HG03460 (cell line): ENCODE measurements around the gene ZBTB7A.

Experiments
- ATAC-seq: cut with Tn5 transposase; IDR thresholded peaks from one replicate; pipeline ENCODE4 v1.9.1; 2021; ENCODE audit not compliant: unreplicated experiment

Gene ZBTB7A

DNA sequence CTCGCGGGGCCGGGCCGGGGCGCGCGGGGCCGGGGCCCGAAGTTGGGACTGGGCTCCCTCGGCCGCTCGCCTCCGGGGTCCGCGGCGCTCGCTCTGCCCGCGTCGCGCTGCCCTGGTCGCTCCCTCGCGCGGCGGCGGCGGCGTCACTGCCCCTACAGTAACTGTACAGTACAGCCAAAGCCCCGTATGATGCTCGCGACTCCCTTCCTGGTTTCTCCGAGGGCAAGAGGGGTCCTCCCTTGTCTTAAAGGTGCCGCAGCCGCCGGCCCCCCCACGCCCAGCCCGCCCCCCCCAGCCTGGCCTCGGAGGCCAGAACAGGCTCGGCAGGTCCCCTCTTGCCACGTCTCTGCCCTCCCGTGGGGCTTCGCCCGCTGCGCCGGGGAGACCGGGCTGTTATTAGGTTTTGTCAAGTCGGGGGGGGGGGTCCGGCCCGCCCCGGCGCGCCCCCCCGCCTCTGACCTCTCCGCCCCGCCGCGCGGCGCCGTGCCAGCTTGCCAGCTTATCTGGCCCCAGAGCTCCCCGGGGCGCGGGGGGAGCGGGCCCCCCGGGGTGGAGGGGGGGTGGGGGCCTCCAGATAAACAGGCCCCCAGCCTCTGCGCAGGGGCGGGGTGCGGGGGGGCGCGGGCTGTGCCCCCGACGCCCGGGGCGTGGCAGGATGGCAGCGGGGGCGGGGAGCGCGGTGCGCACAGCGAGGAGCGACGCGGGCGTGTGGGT lies at the start of gene ZBTB7A:
Gene ZBTB7A, minus strand, starts transcription at position 218 of the 714 bp plus-strand sequence. CDS start 11,667 bp downstream, outside the sequence.
- no peak for ATAC-seq

DNA sequence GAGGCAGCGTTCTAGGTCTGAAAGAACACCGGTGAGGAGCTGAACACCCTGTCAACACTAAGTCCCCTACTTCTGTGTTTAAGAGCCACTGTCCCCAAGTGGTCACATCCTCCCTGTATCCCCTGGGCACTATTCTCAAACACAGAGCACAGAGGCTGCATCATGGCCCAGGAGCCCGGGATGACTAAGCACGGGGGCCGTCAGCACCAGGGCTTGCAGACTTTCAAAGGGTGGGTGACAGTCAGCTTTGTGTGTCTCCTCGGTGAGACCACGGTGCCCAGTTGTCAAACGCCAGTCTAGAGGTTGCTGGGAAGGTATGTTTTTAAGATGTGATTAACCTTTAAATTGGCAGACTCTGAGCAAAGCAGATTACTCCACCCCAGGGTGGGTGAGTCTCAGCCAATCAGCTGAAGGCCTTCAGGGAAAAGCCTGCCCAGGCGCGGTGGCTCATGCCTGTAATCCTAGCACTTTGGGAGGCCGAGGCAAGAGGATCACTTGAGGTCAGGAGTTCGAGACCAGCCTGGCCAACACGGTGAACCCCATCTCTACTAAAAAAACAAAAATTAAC lies 49.2 kb upstream of the ZBTB7A start:
- no peak for ATAC-seq

DNA sequence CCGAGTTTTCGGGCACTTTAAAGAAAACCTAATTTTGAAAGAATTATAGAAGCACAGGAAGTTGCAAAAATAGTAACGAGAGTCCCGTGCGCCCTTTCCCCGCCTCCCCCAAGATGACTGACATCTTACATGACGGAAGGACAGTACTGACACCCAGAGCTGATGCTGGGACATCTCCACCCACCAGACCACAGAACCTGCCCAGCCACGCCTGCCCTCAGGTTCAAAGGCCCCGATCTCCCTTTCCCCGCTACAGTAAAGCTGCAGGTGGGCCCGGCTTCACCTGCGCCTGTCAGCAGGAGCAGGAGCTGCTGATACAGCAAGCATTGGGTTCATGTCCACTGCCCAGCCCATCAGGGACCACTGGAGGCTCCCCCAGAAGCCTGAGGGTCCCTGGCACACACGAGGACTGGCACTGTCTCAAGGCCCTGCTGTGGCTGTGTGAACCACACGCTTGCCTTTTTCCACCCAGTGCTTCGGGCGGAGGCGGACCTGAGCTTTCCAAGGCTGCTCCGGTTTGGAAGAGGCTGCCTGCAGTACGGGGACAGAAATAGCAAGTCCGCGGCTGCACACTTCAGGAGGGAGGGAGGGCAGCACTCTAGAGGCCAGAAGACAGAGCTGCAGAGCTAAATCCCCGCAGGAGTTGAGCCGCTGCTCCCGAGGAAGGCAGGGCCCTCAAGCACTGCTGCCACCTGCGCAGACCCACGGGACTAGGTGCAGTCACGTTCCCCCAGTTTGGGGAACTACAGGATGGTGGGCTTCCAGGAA lies 48.5 kb upstream of the ZBTB7A start:
- ATAC-seq, result peak; percentile 79

DNA sequence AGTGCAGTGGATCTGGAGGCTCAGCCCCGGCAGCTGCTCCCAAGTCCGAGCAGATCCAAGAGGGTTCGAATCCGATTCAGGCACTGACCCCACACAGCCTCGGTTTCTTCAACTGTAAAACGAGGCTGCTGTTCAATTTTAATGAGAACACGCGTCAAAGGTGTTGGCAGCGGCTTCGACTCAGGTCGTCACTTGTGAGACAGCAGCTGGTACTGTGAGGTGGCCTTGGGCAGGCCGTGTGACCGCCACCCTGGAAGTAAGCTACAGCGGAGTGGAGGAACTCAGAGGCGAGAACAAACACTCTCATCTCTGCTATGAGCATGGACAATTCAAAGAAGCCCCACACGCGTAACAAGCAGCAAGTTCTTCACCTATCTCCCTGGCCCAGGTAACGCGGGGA lies 47.5 kb upstream of the ZBTB7A start:
- no peak for ATAC-seq

DNA sequence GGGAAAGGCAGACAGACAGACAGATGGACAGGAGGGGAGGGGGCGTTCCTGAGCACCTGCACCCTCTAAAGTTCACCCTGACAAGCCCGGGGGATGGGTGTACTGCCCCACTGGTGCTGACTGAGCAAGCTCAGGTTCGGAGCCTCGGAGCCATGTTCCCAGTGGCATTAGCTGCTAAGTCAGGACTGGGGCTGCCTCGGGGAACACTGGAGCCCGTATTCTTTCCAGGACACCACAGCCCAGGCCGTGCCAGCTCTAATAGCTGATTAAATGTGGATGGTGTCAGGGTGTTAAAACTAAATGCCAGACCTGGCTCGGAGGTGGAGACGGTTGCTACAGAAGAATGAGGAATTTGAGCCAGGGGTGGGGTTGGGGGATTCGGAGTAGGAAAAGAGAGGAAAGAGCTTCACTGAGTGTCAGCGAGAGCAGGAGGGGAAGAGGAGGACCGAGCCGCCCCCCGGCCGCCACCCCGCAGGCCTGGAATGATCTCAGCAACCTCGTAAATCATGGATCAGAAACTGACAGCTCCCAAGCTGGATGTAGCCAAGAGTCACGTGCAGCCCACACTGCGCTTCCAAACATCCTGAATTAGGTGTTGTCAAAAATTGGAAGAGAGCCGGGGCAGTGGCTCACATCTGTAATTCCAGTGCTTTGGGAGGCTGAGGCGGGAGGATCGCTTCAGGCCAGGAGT lies 46.8 kb upstream of the ZBTB7A start:
- no peak for ATAC-seq

DNA sequence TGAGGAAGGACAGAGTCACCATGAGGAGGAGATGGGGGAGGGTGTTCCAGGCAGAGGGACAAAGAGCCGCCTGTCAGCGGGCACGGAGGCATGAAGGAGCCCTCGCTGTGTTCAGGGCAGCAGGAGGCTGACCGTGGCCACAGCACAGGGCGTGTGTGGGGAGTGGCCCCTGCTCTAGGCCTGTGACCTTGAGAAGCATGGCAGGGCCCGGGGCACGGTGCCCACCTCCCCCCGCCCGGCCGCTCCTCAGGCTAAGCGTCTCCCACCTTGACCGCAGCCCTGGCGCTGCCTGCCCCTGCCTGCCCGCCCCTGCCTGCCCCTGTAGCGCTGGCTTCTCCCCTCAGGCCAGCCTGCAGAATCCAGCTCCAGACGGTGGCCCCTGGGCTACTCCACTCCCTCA lies 45.7 kb upstream of the ZBTB7A start:
- no peak for ATAC-seq

DNA sequence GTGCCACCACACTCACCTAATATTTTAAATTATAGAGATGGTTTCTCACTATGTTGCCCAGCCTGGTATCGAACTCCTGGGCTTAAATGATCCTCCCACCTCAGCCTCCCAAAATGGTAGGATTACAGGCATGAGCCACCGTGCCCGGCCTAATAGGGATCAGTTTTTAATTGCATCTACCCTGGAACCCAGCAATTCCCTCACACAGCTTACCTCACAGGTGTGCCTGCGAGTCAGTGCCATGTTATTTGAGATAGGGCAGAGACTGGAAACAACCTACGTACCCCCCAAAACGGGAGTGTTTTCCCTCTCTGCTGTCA lies 42.9 kb upstream of the ZBTB7A start:
- ATAC-seq, result no peak

DNA sequence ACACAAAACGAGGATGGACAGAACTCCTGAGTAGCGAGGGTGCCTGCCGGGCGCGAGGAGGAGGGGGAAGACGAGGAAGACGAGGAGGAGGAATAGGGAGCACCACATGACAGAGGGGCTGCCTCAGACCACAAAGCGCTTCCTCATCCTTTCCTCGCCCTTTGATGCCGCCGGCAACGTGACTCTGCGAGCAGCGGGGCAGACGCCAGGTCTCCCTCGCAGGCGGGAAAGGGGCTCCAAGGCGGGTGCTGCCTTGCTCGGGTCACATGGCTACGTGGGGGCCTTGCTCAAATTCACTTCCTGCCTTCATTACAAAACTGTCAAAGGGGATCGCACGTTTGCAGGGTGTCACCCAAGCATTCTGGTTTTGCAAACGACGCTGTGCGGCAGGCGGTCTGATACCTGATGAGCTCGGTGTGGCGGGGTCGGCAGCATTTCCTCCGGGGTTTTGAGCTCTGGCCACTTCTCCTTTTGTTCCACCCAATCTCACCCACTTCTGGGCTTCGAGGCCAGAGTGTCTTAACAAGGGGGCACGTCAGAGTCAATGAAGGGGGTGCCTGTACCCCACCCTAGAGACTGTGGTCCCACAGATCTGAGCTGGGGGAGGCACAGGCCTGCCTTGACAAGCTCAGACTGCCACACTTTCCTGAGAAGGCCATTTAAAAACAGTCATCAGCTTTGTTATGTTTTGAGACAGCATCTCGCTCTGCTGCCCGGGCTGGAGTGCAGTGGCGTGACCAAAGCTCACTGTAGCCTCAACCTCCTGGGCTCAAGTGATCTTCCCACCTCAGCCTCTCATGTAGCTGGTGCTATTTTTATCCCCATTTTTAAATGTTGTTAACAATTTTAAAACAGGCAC lies 42.3 kb upstream of the ZBTB7A start:
- peak; percentile 50 for ATAC-seq

DNA sequence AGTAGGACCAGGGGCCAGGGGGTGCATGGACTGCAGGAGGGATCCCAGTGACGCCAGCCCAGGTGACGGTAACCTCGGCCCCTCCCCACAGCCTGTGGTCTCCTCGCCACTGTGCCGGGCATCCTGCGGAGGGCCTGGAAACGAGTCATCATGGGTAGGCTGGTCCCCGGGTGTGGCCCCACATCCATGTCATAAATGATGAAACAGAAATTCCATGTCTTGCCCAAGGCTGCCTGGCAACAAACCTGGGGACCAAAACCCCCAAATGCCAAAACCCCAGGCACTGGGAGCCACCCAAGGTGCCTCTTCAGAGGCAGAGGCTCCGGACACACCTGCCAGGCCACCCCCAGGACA lies 36.4 kb upstream of the ZBTB7A start:
- ATAC-seq, result no peak

DNA sequence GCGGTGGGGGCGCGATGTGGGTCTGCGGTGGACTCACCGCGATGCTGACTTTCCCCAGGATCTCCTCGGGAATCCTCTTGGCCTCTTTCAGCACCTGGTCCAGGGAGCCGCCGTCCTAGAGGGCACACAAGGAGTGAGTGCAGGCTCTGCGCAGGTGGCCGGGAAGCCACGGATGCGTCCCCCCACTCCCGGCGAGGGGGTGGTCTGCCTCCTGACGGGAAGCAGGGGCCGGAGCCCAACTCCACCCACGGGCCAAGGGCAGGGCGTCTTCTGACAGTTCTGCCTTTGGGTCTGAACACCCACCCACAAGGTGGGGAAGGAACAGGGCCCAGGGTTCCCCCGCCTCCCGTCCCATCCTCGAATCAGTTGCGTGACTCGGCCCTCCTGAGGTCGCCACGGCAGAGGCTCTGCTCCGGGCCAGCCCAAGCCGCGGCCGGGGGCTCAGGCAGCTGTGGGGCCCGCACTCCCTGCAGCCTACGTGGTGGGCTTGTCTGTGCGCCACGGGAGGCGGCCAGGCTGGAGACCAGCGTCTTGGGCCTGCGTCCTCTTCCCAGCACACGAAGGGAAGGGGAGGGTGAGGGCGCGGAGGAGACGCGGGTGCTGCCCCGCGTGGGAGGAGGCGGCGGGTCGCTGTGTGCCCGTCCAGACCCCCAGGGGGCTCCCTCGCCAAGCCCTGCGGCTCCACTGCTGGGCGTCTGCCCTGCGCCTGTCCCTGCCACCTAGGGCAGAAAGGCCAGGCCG lies 35.8 kb upstream of the ZBTB7A start:
- ATAC-seq, result no peak

DNA sequence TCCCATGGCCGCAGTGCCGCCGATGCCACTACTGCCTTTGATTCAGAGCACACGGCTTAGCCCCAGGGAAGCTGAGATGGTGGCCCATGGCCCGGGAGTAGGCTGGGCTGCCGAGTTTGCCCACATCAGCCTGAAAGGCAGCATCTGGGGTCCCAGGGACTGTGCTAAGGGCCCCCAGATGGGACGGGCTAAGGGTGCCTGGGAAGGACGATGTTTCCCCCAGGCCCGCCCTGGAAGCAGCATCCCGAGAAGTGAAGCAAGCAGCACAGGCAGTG lies 34.7 kb upstream of the ZBTB7A start:
- no peak for ATAC-seq

DNA sequence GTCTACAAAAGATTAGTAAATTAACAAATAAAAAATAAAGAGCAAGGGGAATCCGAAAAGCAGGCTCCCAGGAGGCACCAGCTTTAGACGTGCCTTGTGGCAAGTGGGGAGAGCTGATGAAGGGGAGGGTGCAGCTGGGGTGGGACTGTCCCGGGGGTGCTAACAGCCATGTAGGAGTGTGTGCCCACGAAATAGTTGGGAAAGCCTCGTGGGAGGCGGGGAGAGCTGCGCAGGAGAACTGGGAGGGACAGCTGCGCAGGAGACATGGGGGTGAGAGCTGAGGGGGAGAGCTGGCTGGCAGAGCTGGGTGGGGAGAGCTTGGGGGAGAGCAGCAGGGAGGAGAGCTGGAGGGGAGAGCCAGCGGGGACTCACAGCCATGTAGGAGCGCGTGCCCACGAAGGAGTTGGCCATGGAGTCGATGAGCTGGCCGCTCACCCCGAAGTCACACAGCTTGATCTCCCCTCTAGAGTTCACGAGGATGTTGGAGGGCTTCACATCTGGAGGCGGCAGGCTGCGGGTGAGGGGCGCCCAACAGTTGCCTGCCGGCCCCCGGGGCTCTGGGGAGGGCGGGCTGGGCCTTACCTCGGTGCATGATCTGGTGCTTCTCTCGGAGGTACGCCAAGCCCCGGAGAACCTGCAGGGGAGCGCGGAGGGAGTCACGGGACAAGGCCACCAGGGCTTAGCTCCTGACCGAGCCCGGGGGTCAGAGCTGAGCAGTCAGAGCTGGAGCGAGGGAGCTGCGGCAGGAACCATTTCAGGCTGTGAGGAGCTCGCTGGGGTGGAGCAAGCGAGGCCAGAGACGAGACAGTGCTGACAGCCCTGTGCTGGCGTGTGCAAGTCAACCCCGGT lies 34.2 kb upstream of the ZBTB7A start:
- no peak for ATAC-seq

DNA sequence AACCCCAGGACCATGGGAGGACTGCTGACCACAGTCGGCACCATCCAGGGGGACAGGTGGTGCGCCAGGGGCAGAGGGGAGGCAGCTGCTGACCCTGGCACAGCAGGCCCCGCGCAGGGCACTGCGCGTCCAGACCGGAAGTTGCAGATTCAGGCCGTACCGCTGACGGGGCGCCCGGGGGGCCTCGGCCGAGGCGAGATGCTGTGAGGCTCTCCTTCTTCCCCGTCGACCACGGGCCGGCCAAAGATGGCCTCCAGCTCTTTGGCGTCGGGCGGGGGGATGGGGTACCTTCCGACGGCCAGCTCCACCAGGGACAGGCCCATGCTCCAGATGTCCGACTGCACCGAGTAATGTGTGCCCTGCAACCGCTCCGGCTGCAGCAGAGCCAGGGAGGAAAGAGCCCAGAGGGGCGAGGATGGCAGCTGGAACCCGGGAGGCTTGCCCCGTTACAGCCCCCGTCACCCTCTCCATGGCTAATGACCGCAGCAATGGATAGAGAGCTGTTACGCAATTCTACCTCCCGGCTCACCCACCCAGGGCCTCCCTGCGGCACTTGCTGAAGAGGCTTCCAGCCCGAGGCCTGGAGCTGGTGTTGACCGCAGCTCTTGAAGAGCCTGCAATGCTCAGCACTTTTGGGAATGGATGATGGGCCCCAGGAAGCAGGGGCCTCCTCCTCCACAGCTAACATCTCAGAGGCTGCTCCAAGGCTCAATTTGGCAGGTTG lies 32.5 kb upstream of the ZBTB7A start:
- ATAC-seq, result no peak

DNA sequence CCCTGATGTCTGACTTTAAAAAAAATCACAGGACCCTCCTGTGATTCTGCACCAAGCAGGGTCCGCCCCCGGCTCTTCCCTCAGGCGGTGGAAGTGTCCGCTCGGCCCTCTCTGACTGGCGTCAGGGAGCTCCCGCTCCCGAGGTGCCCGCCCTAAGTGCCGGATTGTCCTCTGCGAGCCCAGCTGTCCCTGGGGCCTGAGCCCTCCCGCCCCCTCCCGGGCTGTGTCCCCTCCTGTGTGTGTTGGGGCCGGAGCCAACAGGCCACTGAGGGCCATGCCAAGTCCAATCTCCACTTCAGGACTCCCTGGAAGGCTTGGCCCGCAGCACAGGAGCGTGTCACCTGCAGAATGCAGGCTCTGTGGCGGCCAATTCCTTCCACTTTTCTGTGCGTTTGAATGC lies 31.8 kb upstream of the ZBTB7A start:
- no peak for ATAC-seq

DNA sequence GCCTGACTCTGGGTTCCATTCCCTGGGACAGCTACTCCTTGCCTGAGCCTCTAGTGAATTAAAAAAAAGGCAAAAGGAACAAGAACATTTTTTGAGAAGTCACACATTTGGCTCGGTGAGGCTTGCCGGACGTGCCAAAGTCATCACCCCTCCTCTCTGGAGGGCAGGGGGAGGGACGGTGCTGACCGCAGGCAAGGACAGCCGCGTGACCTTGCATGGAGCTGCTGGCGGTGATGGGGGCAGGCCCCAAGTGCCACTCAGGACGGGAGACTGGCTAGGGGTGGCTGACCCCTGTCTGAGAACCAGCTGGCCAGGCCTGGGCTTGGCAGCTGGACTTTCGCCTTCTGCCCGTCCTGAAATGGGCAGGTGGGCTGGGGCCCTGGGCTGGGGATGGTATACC lies 30.8 kb upstream of the ZBTB7A start:
- no peak for ATAC-seq

DNA sequence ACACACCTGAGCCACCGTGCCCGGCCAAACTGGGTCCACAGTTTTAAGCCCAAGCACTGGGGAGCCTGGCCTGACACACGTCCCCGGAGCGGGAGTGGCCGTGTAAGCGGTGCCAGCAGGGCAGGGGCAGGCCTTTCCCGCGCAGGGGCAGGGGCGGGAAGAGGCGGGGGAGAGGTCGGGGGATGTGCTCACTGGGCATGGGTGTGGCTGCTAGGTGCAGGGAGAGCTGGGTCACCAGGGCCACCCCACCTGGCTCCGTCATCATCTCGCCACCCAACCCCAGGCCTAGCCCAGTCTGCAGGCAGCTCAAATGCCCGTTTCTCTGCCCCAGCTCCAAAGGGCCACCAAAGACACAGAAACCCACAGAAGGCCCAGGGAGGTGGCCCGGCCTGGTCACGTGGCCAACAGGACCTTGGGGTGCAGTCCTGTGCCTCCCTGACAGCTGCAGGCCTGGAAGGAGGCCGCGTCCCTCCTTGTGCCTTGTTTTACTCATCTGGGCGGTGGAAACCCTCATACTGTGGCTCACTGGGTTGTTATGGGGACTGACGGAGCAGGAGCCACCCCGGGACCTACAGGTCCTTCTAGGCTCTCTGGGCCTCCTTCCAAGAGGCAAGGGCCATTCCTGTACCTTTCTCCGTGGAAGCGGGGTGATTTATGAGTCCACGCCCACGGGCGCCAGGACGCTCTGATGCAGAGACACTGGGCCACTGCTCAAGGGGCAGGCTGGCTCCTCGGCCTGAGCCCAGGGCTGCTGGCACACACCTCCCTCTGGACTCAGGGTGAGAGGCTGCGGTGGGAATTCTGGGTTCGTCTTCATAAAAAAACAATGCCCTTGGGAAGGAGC lies 29.6 kb upstream of the ZBTB7A start:
- no peak for ATAC-seq

DNA sequence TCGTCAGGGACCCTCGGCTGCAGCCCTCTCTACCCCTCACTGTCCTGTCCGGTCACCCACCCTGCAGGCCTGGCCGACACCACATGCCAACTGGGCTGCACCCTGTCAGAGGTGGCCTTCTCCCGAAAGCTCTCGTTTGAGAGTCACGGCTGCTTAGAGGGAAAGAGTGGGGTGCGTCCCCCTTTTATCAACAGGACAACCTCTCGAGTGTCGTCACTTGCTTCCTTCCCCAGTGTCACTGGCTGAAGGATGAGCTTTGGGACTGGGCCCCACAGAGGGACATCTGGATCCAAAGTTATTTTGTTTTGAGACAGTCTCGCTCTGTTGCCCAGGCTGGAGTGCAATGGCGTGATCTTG lies 28.8 kb upstream of the ZBTB7A start:
- no peak for ATAC-seq
